ENCODE measurements around the gene CELF3.

- TF ChIP-seq, protein P1, sequence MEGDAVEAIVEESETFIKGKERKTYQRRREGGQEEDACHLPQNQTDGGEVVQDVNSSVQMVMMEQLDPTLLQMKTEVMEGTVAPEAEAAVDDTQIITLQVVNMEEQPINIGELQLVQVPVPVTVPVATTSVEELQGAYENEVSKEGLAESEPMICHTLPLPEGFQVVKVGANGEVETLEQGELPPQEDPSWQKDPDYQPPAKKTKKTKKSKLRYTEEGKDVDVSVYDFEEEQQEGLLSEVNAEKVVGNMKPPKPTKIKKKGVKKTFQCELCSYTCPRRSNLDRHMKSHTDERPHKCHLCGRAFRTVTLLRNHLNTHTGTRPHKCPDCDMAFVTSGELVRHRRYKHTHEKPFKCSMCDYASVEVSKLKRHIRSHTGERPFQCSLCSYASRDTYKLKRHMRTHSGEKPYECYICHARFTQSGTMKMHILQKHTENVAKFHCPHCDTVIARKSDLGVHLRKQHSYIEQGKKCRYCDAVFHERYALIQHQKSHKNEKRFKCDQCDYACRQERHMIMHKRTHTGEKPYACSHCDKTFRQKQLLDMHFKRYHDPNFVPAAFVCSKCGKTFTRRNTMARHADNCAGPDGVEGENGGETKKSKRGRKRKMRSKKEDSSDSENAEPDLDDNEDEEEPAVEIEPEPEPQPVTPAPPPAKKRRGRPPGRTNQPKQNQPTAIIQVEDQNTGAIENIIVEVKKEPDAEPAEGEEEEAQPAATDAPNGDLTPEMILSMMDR (IDR thresholded peaks at IDR 0.05): no peak
- TF ChIP-seq POLR2A (IDR thresholded peaks at IDR 0.05): no peak
- no peak for TF ChIP-seq EP300 (IDR thresholded peaks at IDR 0.05; ENCODE audit: low read depth)
Observed at GRCh38 chr1:151689494-151689893, 27.1 kb downstream of the CELF3 start.

All from transverse colon (tissue), 3 donors.